C4-2B (cell line): ENCODE measurements around the gene RIMS1.

ENCODE experiments used
- H3K27ac ChIP-seq: fragments of 450-650 bp; 2 replicates; pipeline ENCODE4 v1.5.1; 2017
- ZFX ChIP-seq: fragments of 450-650 bp; IDR thresholded peaks from 2 replicates; pipeline ENCODE4 v1.6.1; 2017
- TF ChIP-seq, protein P1 (sequence below): fragments of 450-650 bp; conservative IDR thresholded peaks from 2 replicates; pipeline ENCODE4 v1.5.1; 2017; ENCODE audit warnings: mild to moderate bottlenecking

The RIMS1 gene

DNA sequence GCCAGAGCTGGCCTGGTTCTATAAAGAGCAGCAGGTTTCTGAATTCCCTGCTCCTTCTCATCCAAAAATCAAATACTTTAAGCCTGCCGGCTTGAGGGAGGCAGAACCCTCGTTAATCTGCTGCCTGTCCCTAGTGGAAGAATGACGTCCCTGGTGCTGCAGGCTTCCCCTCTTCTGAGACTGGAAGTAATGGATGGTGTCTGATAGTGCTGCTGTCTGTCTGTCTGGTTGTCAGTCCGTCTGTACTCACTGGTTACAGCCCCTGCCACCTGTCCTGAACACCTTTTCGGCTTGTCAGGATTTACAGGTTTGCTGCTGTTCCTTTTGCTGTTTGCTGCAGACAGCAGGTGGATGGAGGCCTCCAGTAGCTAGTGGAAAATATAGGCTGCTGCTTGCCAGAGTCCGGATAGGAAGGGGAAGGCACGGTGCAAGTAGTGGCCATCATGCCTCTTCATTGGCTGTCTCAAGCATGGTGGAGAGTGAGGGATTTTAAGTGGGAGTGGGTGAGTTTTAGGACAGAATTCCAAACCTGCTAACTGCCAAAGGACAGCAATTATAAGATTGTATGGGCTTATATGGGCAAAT, 2.5 kb downstream of the RIMS1 start:
- H3K27ac ChIP-seq: no peak overlapping the region
- TF ChIP-seq, protein P1, sequence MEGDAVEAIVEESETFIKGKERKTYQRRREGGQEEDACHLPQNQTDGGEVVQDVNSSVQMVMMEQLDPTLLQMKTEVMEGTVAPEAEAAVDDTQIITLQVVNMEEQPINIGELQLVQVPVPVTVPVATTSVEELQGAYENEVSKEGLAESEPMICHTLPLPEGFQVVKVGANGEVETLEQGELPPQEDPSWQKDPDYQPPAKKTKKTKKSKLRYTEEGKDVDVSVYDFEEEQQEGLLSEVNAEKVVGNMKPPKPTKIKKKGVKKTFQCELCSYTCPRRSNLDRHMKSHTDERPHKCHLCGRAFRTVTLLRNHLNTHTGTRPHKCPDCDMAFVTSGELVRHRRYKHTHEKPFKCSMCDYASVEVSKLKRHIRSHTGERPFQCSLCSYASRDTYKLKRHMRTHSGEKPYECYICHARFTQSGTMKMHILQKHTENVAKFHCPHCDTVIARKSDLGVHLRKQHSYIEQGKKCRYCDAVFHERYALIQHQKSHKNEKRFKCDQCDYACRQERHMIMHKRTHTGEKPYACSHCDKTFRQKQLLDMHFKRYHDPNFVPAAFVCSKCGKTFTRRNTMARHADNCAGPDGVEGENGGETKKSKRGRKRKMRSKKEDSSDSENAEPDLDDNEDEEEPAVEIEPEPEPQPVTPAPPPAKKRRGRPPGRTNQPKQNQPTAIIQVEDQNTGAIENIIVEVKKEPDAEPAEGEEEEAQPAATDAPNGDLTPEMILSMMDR: no peak
- TF ChIP-seq ZFX: no peak

DNA sequence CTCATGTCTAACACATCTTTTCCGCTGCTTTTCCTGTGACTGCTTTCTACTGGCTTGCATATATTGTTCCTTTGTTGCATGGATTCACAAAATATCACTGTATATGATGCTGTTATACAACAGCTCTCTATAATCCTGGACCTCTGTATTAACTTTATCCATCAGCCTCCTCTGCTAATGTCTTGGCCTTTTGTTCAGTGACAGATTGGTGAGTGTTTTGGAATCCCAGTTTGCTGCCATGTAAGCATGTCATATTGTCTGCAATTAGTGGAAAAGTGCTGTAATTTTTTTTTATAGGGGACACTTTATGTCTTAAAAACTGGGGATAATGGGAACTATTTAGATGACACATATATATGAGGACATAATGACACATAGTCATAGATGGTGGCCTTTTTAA, 3.0 kb downstream of the RIMS1 start:
- no peak for TF ChIP-seq ZFX
- TF ChIP-seq, protein P1: no peak
- no peak overlapping the region for H3K27ac ChIP-seq

- H3K27ac ChIP-seq: no peak overlapping the region
- TF ChIP-seq, protein P1: no peak
- no peak for TF ChIP-seq ZFX
Observed at GRCh38 chr6:71892641-71893040, 6.3 kb downstream of the RIMS1 start.

DNA sequence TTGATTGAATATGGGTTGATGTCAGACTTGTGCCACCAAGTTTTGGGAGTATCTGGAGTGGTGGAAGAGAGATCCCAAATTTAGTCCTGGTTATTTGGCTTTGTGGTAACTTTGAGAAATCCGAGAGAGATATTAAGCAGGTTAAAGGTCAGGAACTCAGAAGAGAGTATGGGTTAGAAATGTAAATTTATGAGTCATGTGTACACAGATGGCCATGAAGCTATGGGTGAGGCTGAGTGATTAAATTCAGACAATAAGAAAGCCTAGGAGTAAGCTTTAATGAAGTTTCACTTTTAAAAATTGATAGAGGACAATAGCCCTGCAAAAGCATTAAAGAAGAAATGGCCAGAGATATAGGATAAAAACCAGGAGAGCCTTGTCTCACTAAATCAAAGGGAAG, 14.3 kb downstream of the RIMS1 start:
- TF ChIP-seq, protein P1: no peak
- no peak for TF ChIP-seq ZFX

GRCh38 chr6:71902261-71902660, 15.9 kb downstream of the RIMS1 start:
- H3K27ac ChIP-seq: no peak overlapping the region
- TF ChIP-seq ZFX: no peak
- TF ChIP-seq, protein P1: no peak

More for the DNA sequence above, 14.3 kb downstream of the RIMS1 start:
- H3K27ac ChIP-seq: no peak overlapping the region

DNA sequence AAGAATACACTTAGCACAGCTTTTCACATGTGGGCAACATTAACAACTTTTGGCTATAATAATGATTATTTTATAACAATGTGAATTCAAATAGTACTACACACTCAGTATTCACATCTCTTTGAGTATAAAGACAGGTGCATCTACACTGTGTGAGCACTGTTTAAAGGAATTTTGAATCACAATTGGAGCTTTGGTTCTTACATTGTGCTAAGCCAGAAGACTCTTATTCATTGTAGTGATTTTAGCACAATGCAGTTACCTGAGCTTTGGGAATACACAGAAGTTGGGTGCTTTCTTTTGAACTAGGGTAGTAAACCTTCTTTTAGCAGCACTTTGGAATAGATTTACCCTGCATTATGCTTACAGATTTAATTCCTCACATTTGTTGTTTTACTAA, 20.5 kb downstream of the RIMS1 start:
- no peak overlapping the region for H3K27ac ChIP-seq

DNA sequence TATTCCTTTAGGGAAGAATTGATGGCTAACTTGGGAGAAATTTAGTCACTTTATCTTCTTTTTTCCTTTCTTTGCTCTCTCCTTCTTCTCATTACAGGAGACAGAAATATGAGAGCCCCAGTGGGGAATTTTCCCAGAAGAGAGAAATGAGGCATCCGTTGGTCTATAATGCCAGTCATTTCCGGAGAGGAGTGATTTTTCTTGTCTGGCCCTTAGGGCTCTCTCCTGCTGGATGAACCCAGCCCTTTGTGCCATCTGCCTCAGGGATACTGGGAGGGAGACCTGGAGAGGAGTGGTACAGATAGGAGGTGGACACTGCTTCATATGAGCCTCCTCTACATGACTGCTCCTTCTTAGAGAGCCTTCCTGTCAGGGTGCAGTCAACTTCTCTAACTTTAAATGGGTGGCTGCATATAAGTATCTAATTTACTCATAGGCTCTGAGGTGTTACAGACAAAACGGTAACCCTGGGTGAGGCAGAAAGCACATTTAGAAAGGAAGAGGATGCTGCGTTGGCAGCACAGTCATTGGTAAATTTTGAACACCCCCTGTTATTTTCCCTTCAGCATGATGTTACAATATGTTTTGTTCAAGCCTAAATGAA, 21.9 kb downstream of the RIMS1 start:
- H3K27ac ChIP-seq: no peak overlapping the region
- TF ChIP-seq, protein P1: no peak
- TF ChIP-seq ZFX: no peak

More for the DNA sequence above, 20.5 kb downstream of the RIMS1 start:
- TF ChIP-seq ZFX: no peak
- TF ChIP-seq, protein P1: no peak
